NT2/D1 (cell line): ENCODE measurements around the gene KAT6B.

Experiments
- DNase-seq: peaks from one replicate; pipeline ENCODE4 v3.0.0-alpha.2; 2011; ENCODE audit warnings: low read depth, low spot score
- H3K27me3 ChIP-seq: 2 replicates; pipeline ENCODE4 v1.6.0; 2011; ENCODE audit warnings: mild to moderate bottlenecking; ENCODE audit not compliant: insufficient read length, insufficient read depth
- H3K36me3 ChIP-seq: 2 replicates; pipeline ENCODE4 v1.6.1; 2011; ENCODE audit warnings: mild to moderate bottlenecking, low read length, mixed read lengths; ENCODE audit not compliant: insufficient read depth, insufficient read length
- H3K4me1 ChIP-seq: 2 replicates; pipeline ENCODE4 v1.5.1; 2011; ENCODE audit not compliant: insufficient read depth, insufficient read length
- H3K4me3 ChIP-seq: 2 replicates; pipeline ENCODE4 v1.5.1; 2011; ENCODE audit warnings: low read depth; ENCODE audit not compliant: insufficient read length
- H3K9ac ChIP-seq: 2 replicates; pipeline ENCODE4 v1.6.0; 2011; ENCODE audit warnings: low read depth; ENCODE audit not compliant: insufficient read length
- H3K9me3 ChIP-seq: 2 replicates; pipeline ENCODE4 v1.5.1; 2011; ENCODE audit warnings: mild to moderate bottlenecking, low read length; ENCODE audit not compliant: insufficient read depth
- SUZ12 ChIP-seq: IDR thresholded peaks from 2 replicates; pipeline ENCODE4 v1.6.1; 2011; ENCODE audit not compliant: insufficient read length, insufficient read depth; ENCODE audit errors: extremely low read depth
- YY1 ChIP-seq: IDR thresholded peaks from 2 replicates; pipeline ENCODE4 v1.6.1; 2011; ENCODE audit not compliant: insufficient read length, insufficient read depth
- ZNF274 ChIP-seq: IDR thresholded peaks from 2 replicates; pipeline ENCODE4 v1.6.1; 2011; ENCODE audit warnings: mild to moderate bottlenecking, low read depth, low read length

The KAT6B gene

GRCh38 chr10:74968667-74969061 lies 142.3 kb downstream of the KAT6B start:
- Histone ChIP-seq H3K36me3 (no peaks in the 10 kb centered on the region), H3K27me3 (no peaks in the 10 kb centered on the region), H3K4me3 (no peak overlapping the region), H3K9ac (no peak overlapping the region), H3K9me3 (no peaks in the 10 kb centered on the region), H3K4me1 (no peaks in the 10 kb centered on the region)
- TF ChIP-seq YY1, result no peak
- TF ChIP-seq SUZ12, result no peak
- no peak for TF ChIP-seq ZNF274
- DNase-seq, result no peak

DNA sequence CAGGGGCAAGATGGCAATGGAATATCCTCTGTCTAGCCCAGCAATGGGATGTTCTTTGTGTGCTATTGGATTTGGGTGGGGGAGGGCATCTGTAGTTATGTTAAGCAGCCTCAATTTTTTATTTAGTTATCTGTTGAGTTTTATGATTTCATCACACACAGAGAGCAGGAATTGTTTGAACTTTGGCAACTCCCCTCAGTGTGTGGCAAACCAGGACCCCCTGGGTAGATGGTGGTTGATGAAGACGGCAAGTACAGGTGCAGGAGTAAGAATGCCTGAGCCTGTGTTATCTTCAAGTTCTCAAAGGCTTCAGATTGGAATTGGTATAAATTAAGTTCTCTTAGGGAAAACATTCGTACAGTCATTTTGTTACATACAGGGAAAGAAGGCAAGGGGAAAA lies 142.7 kb downstream of the KAT6B start:
- no peaks in the 10 kb centered on the region for H3K27me3 ChIP-seq
- TF ChIP-seq SUZ12 (no peak), ZNF274 (no peak)
- no peak overlapping the region for H3K9ac ChIP-seq
- no peaks in the 10 kb centered on the region for H3K36me3 ChIP-seq
- H3K9me3 ChIP-seq, result no peaks in the 10 kb centered on the region
- no peak overlapping the region for H3K4me3 ChIP-seq
- no peak for DNase-seq
- no peaks in the 10 kb centered on the region for H3K4me1 ChIP-seq

DNA sequence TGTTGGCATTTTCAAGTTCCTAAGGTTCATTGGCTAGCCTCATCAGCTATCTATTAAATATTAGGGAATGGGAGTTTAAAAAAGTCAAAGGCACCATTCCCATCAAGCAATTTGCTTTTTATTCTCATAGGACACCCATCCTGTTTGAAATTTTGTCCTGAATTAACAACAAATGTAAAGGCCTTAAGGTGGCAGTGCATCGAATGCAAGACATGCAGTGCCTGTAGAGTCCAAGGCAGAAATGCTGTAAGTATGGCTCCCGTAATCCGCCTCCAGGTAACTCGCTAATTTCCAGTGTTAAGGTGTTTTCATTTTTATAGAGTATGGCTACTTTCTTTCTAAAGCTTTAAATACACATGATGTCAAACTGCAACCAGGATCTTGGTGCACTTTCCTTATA lies 143.1 kb downstream of the KAT6B start:
- Histone ChIP-seq H3K9ac (no peak overlapping the region), H3K4me1 (no peaks in the 10 kb centered on the region), H3K27me3 (no peaks in the 10 kb centered on the region), H3K9me3 (no peaks in the 10 kb centered on the region), H3K36me3 (no peaks in the 10 kb centered on the region), H3K4me3 (no peak overlapping the region)
- TF ChIP-seq ZNF274 (no peak), YY1 (no peak), SUZ12 (no peak)
- no peak for DNase-seq

DNA sequence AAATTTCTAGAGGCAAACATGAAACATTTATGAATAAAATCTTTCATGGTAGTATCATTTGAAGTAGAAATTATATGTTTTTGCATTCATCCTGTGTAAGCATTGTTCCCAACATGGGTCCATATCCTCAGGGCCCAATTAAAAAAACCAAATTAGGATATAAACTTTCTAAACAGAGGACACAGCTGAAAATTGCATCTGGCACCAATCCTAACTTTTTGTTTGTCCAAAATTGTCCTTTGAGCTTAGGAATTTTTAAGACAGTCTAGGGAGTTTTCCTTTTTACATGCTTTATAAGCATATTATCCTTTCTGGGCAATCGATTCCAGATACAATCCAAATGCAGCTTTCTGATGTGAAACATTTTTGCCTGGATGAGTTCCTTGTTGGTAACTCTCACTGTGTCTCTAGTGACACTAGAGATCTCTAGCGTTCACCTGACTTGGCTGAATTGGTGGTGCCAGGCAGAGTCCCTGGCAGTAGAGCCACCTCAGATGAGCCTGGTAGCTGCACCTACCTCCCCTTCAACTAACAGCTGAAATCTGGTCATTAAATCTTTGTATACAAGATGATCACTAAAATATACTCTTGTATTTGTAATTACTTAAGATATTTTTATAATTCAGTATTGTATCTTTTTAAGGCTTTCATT lies 147.5 kb downstream of the KAT6B start:
- Histone ChIP-seq H3K4me1 (no peaks in the 10 kb centered on the region), H3K36me3 (peaks cover 14% of the 10 kb centered on the region), H3K4me3 (no peak overlapping the region), H3K27me3 (no peaks in the 10 kb centered on the region), H3K9me3 (no peaks in the 10 kb centered on the region), H3K9ac (no peak overlapping the region)
- DNase-seq, result no peak
- TF ChIP-seq SUZ12 (no peak), ZNF274 (no peak), YY1 (no peak)

- Histone ChIP-seq H3K4me1 (no peaks in the 10 kb centered on the region), H3K9me3 (no peaks in the 10 kb centered on the region), H3K9ac (no peak overlapping the region), H3K4me3 (no peak overlapping the region), H3K27me3 (no peaks in the 10 kb centered on the region), H3K36me3 (peaks cover 14% of the 10 kb centered on the region)
- TF ChIP-seq ZNF274, result no peak
- no peak for TF ChIP-seq SUZ12
- TF ChIP-seq YY1, result no peak
- no peak for DNase-seq
Measured at GRCh38 chr10:74975758-74976157, 149.4 kb downstream of the KAT6B start.

- Histone ChIP-seq H3K9me3 (no peaks in the 10 kb centered on the region), H3K36me3 (peaks cover 14% of the 10 kb centered on the region), H3K27me3 (no peaks in the 10 kb centered on the region), H3K9ac (no peak overlapping the region), H3K4me3 (no peak overlapping the region), H3K4me1 (no peaks in the 10 kb centered on the region)
- no peak for TF ChIP-seq SUZ12
- no peak for TF ChIP-seq ZNF274
- no peak for TF ChIP-seq YY1
- no peak for DNase-seq
Measured at GRCh38 chr10:74976565-74976964, 150.2 kb downstream of the KAT6B start.

DNA sequence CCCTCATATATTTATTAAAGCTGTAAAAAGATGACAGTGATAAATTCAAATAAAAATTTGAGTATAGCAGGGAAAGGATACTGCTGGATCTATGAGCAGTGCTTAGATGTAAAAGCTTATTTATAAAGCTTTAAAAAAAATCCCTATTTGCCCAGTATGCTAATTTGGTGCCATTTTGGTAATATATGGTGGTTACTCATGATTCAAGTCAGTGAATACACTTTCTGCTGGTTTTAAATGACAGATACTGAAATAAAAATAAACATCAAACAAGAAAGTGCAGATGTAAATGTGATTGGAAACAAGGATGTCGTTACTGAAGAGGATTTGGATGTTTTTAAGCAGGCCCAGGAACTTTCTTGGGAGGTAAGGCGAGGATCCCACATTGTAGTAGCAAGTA lies 150.7 kb downstream of the KAT6B start:
- Histone ChIP-seq H3K4me1 (no peaks in the 10 kb centered on the region), H3K9ac (no peak overlapping the region), H3K4me3 (no peak overlapping the region), H3K36me3 (peaks cover 14% of the 10 kb centered on the region), H3K27me3 (no peaks in the 10 kb centered on the region), H3K9me3 (no peaks in the 10 kb centered on the region)
- DNase-seq, result no peak
- no peak for TF ChIP-seq ZNF274
- no peak for TF ChIP-seq YY1
- no peak for TF ChIP-seq SUZ12
